ENCODE data around the gene XRN1.

DNA sequence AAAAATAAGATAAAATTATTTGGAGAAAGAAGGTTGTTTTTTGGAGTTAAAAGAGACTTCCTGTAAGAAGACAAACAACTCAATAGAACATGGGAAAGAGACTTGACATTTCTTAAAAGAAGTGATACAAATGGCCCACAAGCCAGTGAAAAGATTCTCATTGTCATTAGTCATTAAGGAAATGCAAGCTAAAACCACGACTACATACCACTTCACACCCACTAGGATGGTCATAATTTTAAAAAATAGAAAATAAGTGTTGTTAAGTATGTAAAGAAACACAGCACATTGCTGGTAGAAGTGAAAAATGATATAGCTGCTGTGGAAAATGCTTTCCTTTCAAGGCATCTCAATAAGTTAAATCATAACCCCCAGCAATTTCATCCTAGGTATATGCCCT, 178.1 kb downstream of the XRN1 start:
- TF ChIP-seq, protein P1, sequence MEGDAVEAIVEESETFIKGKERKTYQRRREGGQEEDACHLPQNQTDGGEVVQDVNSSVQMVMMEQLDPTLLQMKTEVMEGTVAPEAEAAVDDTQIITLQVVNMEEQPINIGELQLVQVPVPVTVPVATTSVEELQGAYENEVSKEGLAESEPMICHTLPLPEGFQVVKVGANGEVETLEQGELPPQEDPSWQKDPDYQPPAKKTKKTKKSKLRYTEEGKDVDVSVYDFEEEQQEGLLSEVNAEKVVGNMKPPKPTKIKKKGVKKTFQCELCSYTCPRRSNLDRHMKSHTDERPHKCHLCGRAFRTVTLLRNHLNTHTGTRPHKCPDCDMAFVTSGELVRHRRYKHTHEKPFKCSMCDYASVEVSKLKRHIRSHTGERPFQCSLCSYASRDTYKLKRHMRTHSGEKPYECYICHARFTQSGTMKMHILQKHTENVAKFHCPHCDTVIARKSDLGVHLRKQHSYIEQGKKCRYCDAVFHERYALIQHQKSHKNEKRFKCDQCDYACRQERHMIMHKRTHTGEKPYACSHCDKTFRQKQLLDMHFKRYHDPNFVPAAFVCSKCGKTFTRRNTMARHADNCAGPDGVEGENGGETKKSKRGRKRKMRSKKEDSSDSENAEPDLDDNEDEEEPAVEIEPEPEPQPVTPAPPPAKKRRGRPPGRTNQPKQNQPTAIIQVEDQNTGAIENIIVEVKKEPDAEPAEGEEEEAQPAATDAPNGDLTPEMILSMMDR (conservative IDR thresholded peaks at IDR 0.05 in 1 of 2, IDR thresholded peaks at IDR 0.05 in 1 of 2; ENCODE audit: extremely low read depth in 1 of 2, insufficient read depth in 1 of 2, low read depth in 1 of 2, low read length in 2 of 2), result no peak
- TF ChIP-seq EZH2 (IDR thresholded peaks at IDR 0.05; ENCODE audit: borderline replicate concordance, low read length), result no peak
